H1 (cell line): ENCODE results near the gene AASDH. TPM values are rescaled to one million over a fixed set of nuclear protein-coding genes. Genes with fewer than 3 reads are reported as not detected.

Source experiments
- CTCF ChIA-PET: fragments of 300-600 bp; sonication (Branson Sonifier 250); formaldehyde crosslinking; loops from one replicate; lab custom pipeline; 2021; ENCODE audit not compliant: partially characterized antibody; lab: Charles Lee
- POLR2A ChIA-PET: fragments of 300-600 bp; sonication (Branson Sonifier 250); formaldehyde crosslinking; loops from one replicate; lab custom pipeline; 2021; ENCODE audit warnings: inconsistent platforms; ENCODE audit not compliant: partially characterized antibody; lab: Charles Lee
- DNase-seq, 2 experiments: peaks; one replicate each; pipeline versions ENCODE4 v3.0.0 to v3.0.0-alpha.2; 2010 to 2022; ENCODE audit warnings: low spot score in 2 of 2, low read depth in 1 of 2, mixed read lengths in 1 of 2
- FAIRE-seq: peaks from 2 replicates; lab custom pipeline; 2011; peaks lifted over from hg19 to GRCh38; lab: Jason Lieb, UNC
- H2AFZ ChIP-seq: 2 replicates; pipeline ENCODE4 v1.8.1; 2012; ENCODE audit warnings: low read length, inconsistent platforms
- H2AK5ac ChIP-seq: 2 replicates; pipeline ENCODE4 v1.6.1; 2013; ENCODE audit warnings: low read depth, low read length
- H2BK120ac ChIP-seq: replicated peaks from 2 replicates; pipeline ENCODE3; 2013; ENCODE audit warnings: low read depth, low read length, inconsistent platforms
- H2BK12ac ChIP-seq: 2 replicates; pipeline ENCODE4 v1.6.1; 2013; ENCODE audit warnings: low read depth, low read length
- H2BK15ac ChIP-seq: 2 replicates; pipeline ENCODE4 v1.6.1; 2013; ENCODE audit warnings: low read length
- H2BK20ac ChIP-seq: 2 replicates; pipeline ENCODE4 v1.6.1; 2013; ENCODE audit warnings: low read length
- H2BK5ac ChIP-seq: 2 replicates; pipeline ENCODE4 v1.6.1; 2013; ENCODE audit warnings: low read depth, low read length
- H3K14ac ChIP-seq: 2 replicates; pipeline ENCODE4 v1.6.1; 2013; ENCODE audit warnings: inconsistent platforms; ENCODE audit not compliant: insufficient read length
- H3K18ac ChIP-seq: 2 replicates; pipeline ENCODE4 v1.6.1; 2013; ENCODE audit warnings: low read length; ENCODE audit errors: extremely low read depth
- H3K23ac ChIP-seq: 2 replicates; pipeline ENCODE4 v1.6.1; 2013; ENCODE audit warnings: inconsistent platforms; ENCODE audit not compliant: insufficient read length
- H3K23me2 ChIP-seq: 2 replicates; pipeline ENCODE4 v1.6.1; 2013; ENCODE audit warnings: low read depth, low read length
- H3K27ac ChIP-seq: 2 replicates; pipeline ENCODE4 v1.6.1; 2011; ENCODE audit warnings: low read depth, low read length, inconsistent platforms
- H3K27me3 ChIP-seq, 4 experiments: replicated peaks in 1 of 4; 1 replicate in 1 of 4; 2 replicates in 3 of 4; pipeline versions ENCODE4 v1.6.1 to v1.8.1; 2011 to 2013; ENCODE audit warnings: low read length in 3 of 4, mild to moderate bottlenecking in 3 of 4, inconsistent platforms in 2 of 4, mixed read lengths in 2 of 4, moderate library complexity in 1 of 4; ENCODE audit not compliant: control insufficient read depth in 3 of 4, insufficient read depth in 3 of 4; ENCODE audit errors: extremely low read depth in 1 of 4
- H3K36me3 ChIP-seq, 4 experiments: 2 replicates each; pipeline versions ENCODE4 v1.6.1 to v1.8.1; 2011 to 2013; ENCODE audit warnings: mild to moderate bottlenecking in 4 of 4, low read length in 3 of 4, moderate library complexity in 2 of 4, control low read depth in 1 of 4, inconsistent platforms in 1 of 4; ENCODE audit not compliant: insufficient read depth in 4 of 4, control insufficient read depth in 2 of 4
- H3K4ac ChIP-seq: replicated peaks from 2 replicates; pipeline ENCODE3; 2013; ENCODE audit warnings: low read length, low read depth, mixed read lengths, inconsistent platforms; ENCODE audit not compliant: insufficient read length
- H3K4me1 ChIP-seq, 4 experiments: replicated peaks in 1 of 4; 1 replicate in 1 of 4; 2 replicates in 3 of 4; pipeline versions ENCODE4 v1.6.1 to v1.8.1; 2011 to 2013; ENCODE audit warnings: low read length in 3 of 4, inconsistent platforms in 2 of 4, mixed read lengths in 1 of 4; ENCODE audit not compliant: insufficient read depth in 4 of 4, control insufficient read depth in 3 of 4
- H3K4me2 ChIP-seq, 2 experiments: 2 replicates each; pipeline versions ENCODE4 v1.6.1 to v1.8.1; 2011 to 2013; ENCODE audit warnings: low read depth in 2 of 2, low read length in 2 of 2, control low read depth in 1 of 2, inconsistent platforms in 1 of 2, mild to moderate bottlenecking in 1 of 2; ENCODE audit not compliant: insufficient read depth in 1 of 2
- H3K4me3 ChIP-seq, 4 experiments: fragments of 200-600, 300-600 bp in 1 of 4; sonication (generic), shearing (Covaris generic), sonication (Bioruptor Twin) in 1 of 4; 2 replicates each; pipeline versions ENCODE4 v1.5.1 to v1.8.1; 2011 to 2016; ENCODE audit warnings: low read length in 4 of 4, low read depth in 3 of 4, control low read depth in 2 of 4, inconsistent platforms in 2 of 4, mild to moderate bottlenecking in 2 of 4, mixed read lengths in 1 of 4, moderate library complexity in 1 of 4; ENCODE audit not compliant: insufficient read depth in 2 of 4; ENCODE audit errors: extremely low read depth in 1 of 4
- H3K56ac ChIP-seq: replicated peaks from 2 replicates; pipeline ENCODE3; 2013; ENCODE audit warnings: low read depth, mild to moderate bottlenecking, mixed read lengths, low read length, inconsistent platforms; ENCODE audit not compliant: insufficient read length
- H3K79me1 ChIP-seq: 2 replicates; pipeline ENCODE4 v1.6.1; 2013; ENCODE audit warnings: low read depth, low read length, control low read depth
- H3K79me2 ChIP-seq, 2 experiments: 2 replicates each; pipeline versions ENCODE4 v1.6.1 to v1.8.1; 2012 to 2013; ENCODE audit warnings: low read length in 2 of 2, mild to moderate bottlenecking in 2 of 2, inconsistent platforms in 1 of 2; ENCODE audit not compliant: insufficient read depth in 2 of 2, control insufficient read depth in 1 of 2
- H3K9ac ChIP-seq, 4 experiments: replicated peaks in 1 of 4; 1 replicate in 1 of 4; 2 replicates in 3 of 4; pipeline versions ENCODE4 v1.6.1 to v1.8.1; 2011 to 2013; ENCODE audit warnings: low read depth in 3 of 4, low read length in 3 of 4, control low read depth in 2 of 4, mild to moderate bottlenecking in 2 of 4, moderate library complexity in 2 of 4, inconsistent platforms in 1 of 4; ENCODE audit errors: extremely low read depth in 1 of 4
- H3K9me3 ChIP-seq, 2 experiments: 2 replicates each; pipeline versions ENCODE4 v1.6.1 to v1.8.1; 2012 to 2013; ENCODE audit warnings: mild to moderate bottlenecking in 2 of 2, moderate library complexity in 2 of 2, control low read depth in 1 of 2, inconsistent platforms in 1 of 2, low read depth in 1 of 2, low read length in 1 of 2, mixed read lengths in 1 of 2; ENCODE audit not compliant: insufficient read depth in 2 of 2
- H4K20me1 ChIP-seq, 2 experiments: replicated peaks in 1 of 2; 2 replicates each; pipeline versions ENCODE3 to v1.8.1; 2011 to 2013; ENCODE audit warnings: inconsistent platforms in 2 of 2, low read length in 2 of 2, mild to moderate bottlenecking in 1 of 2; ENCODE audit not compliant: insufficient read depth in 2 of 2, control insufficient read depth in 1 of 2
- H4K5ac ChIP-seq: 2 replicates; pipeline ENCODE4 v1.6.1; 2013; ENCODE audit warnings: low read length, low read depth, mixed read lengths, inconsistent platforms; ENCODE audit not compliant: insufficient read length
- H4K8ac ChIP-seq: 2 replicates; pipeline ENCODE4 v1.8.0; 2013; ENCODE audit warnings: mild to moderate bottlenecking, moderate library complexity, low read length, inconsistent platforms; ENCODE audit not compliant: insufficient read depth; ENCODE audit errors: extremely low read depth
- H4K91ac ChIP-seq: replicated peaks from 2 replicates; pipeline ENCODE3; 2013; ENCODE audit warnings: low read length, mixed read lengths, inconsistent platforms; ENCODE audit not compliant: insufficient read length
- BRCA1 ChIP-seq: IDR thresholded peaks from 2 replicates; pipeline ENCODE4 v1.6.1; 2012; ENCODE audit warnings: low read depth, low read length, improper control_type of control experiment
- CTCF ChIP-seq, 3 experiments: IDR thresholded peaks; 1 replicate in 2 of 3; 2 replicates in 1 of 3; pipeline versions ENCODE4 v1.5.1 to v1.6.1; 2011; ENCODE audit warnings: low read length in 3 of 3, mild to moderate bottlenecking in 3 of 3, inconsistent platforms in 2 of 3, low read depth in 1 of 3, moderate library complexity in 1 of 3; ENCODE audit not compliant: insufficient read depth in 1 of 3; ENCODE audit errors: control extremely low read depth in 1 of 3
- EGR1 ChIP-seq: IDR thresholded peaks from 2 replicates; pipeline ENCODE4 v1.6.1; 2011; ENCODE audit warnings: low read depth, low read length, borderline replicate concordance
- HDAC6 ChIP-seq: IDR thresholded peaks from one replicate; pipeline ENCODE4 v1.7.1; 2012; ENCODE audit warnings: low read depth, mild to moderate bottlenecking, inconsistent platforms, low read length, moderate library complexity
- JUN ChIP-seq: IDR thresholded peaks from 2 replicates; pipeline ENCODE4 v1.6.1; 2011; ENCODE audit warnings: low read depth, mild to moderate bottlenecking, improper control_type of control experiment, low read length
- MAX ChIP-seq: IDR thresholded peaks from 2 replicates; pipeline ENCODE4 v1.6.1; 2012; ENCODE audit warnings: inconsistent platforms
- PHF8 ChIP-seq: fragments of 200-600 bp; sonication (generic); conservative IDR thresholded peaks from 2 replicates; pipeline ENCODE4 v1.7.1; 2012; ENCODE audit warnings: low read depth, mild to moderate bottlenecking, inconsistent platforms, low read length, moderate library complexity
- POLR2A ChIP-seq, 2 experiments: IDR thresholded peaks; 1 replicate in 1 of 2; 2 replicates in 1 of 2; pipeline ENCODE4 v1.6.1; 2011; ENCODE audit warnings: low read depth in 2 of 2, low read length in 2 of 2, mild to moderate bottlenecking in 2 of 2; ENCODE audit errors: control extremely low read depth in 1 of 2
- RFX5 ChIP-seq: IDR thresholded peaks from 2 replicates; pipeline ENCODE4 v1.6.1; 2011; ENCODE audit warnings: low read depth, low read length, improper control_type of control experiment, borderline replicate concordance
- SP1 ChIP-seq: IDR thresholded peaks from 2 replicates; pipeline ENCODE4 v1.6.1; 2011; ENCODE audit warnings: low read depth, low read length
- SP2 ChIP-seq: IDR thresholded peaks from 2 replicates; pipeline ENCODE4 v1.6.1; 2012; ENCODE audit warnings: mild to moderate bottlenecking, low read length, inconsistent platforms
- TAF7 ChIP-seq: optimal IDR thresholded peaks from 2 replicates; pipeline ENCODE3; 2011; ENCODE audit warnings: low read depth, mild to moderate bottlenecking, inconsistent platforms, low read length, moderate library complexity, borderline replicate concordance
- TEAD4 ChIP-seq: IDR thresholded peaks from 2 replicates; pipeline ENCODE4 v1.6.1; 2012; ENCODE audit warnings: low read depth, low read length, inconsistent platforms, mixed read lengths
- WGBS, 2 experiments: shearing (Covaris generic) in 1 of 2; methylation state at CpG; one replicate each; pipeline versions ENCODE4 v1.1.6 to v1.1.7; 2013 to 2015; ENCODE audit warnings: low lambda C conversion rate in 2 of 2, mixed read lengths in 2 of 2, inconsistent platforms in 1 of 2, low coverage in 1 of 2, missing lambda C conversion rate in 1 of 2; ENCODE audit not compliant: insufficient replicate concordance in 2 of 2, insufficient coverage in 1 of 2, insufficient read length in 1 of 2; ENCODE audit errors: extremely low coverage in 1 of 2, missing lambda C conversion rate in 1 of 2; 5-methylcytosine and 5-hydroxymethylcytosine counted together
- polyA plus RNA-seq, 7 experiments: library from polyadenylated mRNA; depleted of rRNA in 3 of 7; stranded (reverse) in 5 of 7; unstranded in 2 of 7; fragments of >200 nt in 5 of 7; fragments of 200-250 nt in 2 of 7; gene quantifications; 1 replicate in 5 of 7; 2 replicates in 1 of 7; 4 replicates in 1 of 7; pipeline versions ENCODE4 v1.2.1 to v1.2.3, GENCODE V29; 2011 to 2013; ENCODE audit warnings: missing spikeins in 2 of 7, mixed read lengths in 2 of 7
- total RNA-seq: library from RNA; stranded (reverse); fragmentation: NEBNext Ultra II Directional; extraction: Animal tissue kit (Norgen Biotek cat#: 25700); gene quantifications from 2 replicates; pipeline ENCODE4 v1.2.1, GENCODE V29; 2021

The AASDH gene
- total and polyA plus RNA-seq, 2 of the 8 experiments (the other 6 are each of a cell fraction or from before 2014, with no cell fraction given) = 8.0 to 10.9 TPM

DNA sequence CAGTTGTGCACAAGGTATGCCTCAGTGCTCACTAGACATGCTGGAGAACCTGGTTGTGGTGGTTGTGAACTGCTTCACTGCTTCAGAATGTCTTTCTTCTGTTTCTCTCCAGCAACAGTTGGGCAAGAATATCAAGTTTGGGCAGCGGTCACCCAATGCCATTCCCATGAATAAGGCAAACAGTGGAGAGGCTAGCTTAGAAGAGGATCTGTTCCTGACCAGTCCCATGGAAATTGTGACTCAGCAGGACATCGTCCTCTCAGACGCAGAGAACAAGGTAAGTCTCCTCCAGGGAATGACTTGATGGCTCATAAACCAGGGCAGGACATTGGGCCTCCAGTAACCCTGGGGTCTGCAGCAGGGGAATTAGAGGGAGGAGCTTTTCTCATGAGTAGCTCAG lies 79.9 kb downstream of the AASDH start:
- no peak for DNase-seq
- no peak overlapping the region for H3K4me2 ChIP-seq
- H3K14ac ChIP-seq = no peak overlapping the region
- H3K23me2 ChIP-seq = no peaks in the 10 kb centered on the region
- no peak overlapping the region for H3K9ac ChIP-seq
- H3K4ac ChIP-seq = no peak overlapping the region
- H2BK12ac ChIP-seq = no peak overlapping the region
- no peaks in the 10 kb centered on the region for H3K9me3 ChIP-seq
- H3K4me3 ChIP-seq = no peak overlapping the region
- no peaks in the 10 kb centered on the region for H3K79me1 ChIP-seq
- CTCF ChIA-PET = interaction anchor here (1.0 to 2.2 kb wide), 3 partner anchors 10 to 201 kb away, joined by 3 to 5 read pairs (median 4); no protein-coding TSS in a partner anchor
- H3K23ac ChIP-seq = no peak overlapping the region
- H3K27ac ChIP-seq = no peak overlapping the region
- no peak overlapping the region for H4K8ac ChIP-seq
- H3K4me1 ChIP-seq = no peaks in the 10 kb centered on the region
- no peak overlapping the region for H2BK5ac ChIP-seq
- no peak overlapping the region for H2BK20ac ChIP-seq
- no peak overlapping the region for H3K56ac ChIP-seq
- no peak overlapping the region for H4K91ac ChIP-seq
- no peak overlapping the region for H4K5ac ChIP-seq
- H3K36me3 ChIP-seq = peaks cover 0 to 7% (median 0%) of the 10 kb centered on the region in 4 experiments; a peak in 2 of 8 replicates
- 71% methylated on average over 3 of the region's 3 CpGs; no CpG with 5 or more reads in 1 of the 2 experiments for WGBS, 2 experiments
- no peak for FAIRE-seq
- no peaks in the 10 kb centered on the region for H3K79me2 ChIP-seq
- H4K20me1 ChIP-seq = no peaks in the 10 kb centered on the region
- POLR2A ChIA-PET = no interaction called here
- H2BK15ac ChIP-seq = no peak overlapping the region
- H2AFZ ChIP-seq = no peak overlapping the region
- H2AK5ac ChIP-seq = no peak overlapping the region
- peaks cover 0 to 2% (median 0%) of the 10 kb centered on the region in 4 experiments; a peak in 1 of 7 replicates for H3K27me3 ChIP-seq
- H3K18ac ChIP-seq = no peak overlapping the region
- no peak overlapping the region for H2BK120ac ChIP-seq
- TF ChIP-seq TEAD4 = no peak
- TF ChIP-seq EGR1 = no peak
- no peak for TF ChIP-seq MAX
- no peak for TF ChIP-seq POLR2A (IDR thresholded peaks at IDR 0.05; ENCODE audit: control extremely low read depth in 1 of 2, low read depth in 2 of 2, low read length in 2 of 2)
- no peak for TF ChIP-seq JUN
- TF ChIP-seq PHF8 = no peak
- TF ChIP-seq BRCA1 = no peak
- no peak for TF ChIP-seq CTCF (IDR thresholded peaks at IDR 0.05; ENCODE audit: control extremely low read depth in 1 of 3, insufficient read depth in 1 of 3, low read depth in 1 of 3, low read length in 3 of 3)
- TF ChIP-seq SP2 = no peak
- TF ChIP-seq TAF7 = no peak
- TF ChIP-seq SP1 = no peak
- TF ChIP-seq RFX5 = no peak
- no peak for TF ChIP-seq HDAC6
